Esophagus muscularis mucosa (tissue), 4 donors: ENCODE data around the gene MAP3K4. TPM values are rescaled to one million over a fixed set of nuclear protein-coding genes. Genes with fewer than 3 reads are reported as not detected.

Experiments
- DNase-seq: peaks from one replicate; pipeline ENCODE4 v3.0.0-alpha.2; 2017; ENCODE audit errors: extremely low spot score
- H3K27ac ChIP-seq, 4 donors: fragments of 200-600 bp; sonication (generic); replicated peaks in 1 of 4; 1 replicate in 3 of 4; 2 replicates in 1 of 4; pipeline ENCODE4 v1.5.1; 2016 to 2019; ENCODE audit warnings: mild to moderate bottlenecking in 1 of 4
- H3K27me3 ChIP-seq, 4 donors: fragments of 200-600 bp; sonication (generic); one replicate each; pipeline versions ENCODE4 v1.5.1 to v1.6.0; 2016 to 2019
- H3K36me3 ChIP-seq, 4 donors: fragments of 200-600 bp; sonication (generic); one replicate each; pipeline ENCODE4 v1.5.1; 2016 to 2019
- H3K4me1 ChIP-seq, 4 donors: fragments of 200-600 bp; sonication (generic); one replicate each; pipeline ENCODE4 v1.5.1; 2016 to 2019
- H3K4me3 ChIP-seq, 4 donors: fragments of 200-600 bp; sonication (generic); 1 replicate in 2 of 4; 2 replicates in 2 of 4; pipeline ENCODE4 v1.5.1; 2016 to 2019; ENCODE audit warnings: mild to moderate bottlenecking in 4 of 4, moderate library complexity in 1 of 4
- H3K9me3 ChIP-seq, 4 donors: fragments of 200-600 bp; sonication (generic); 1 replicate in 3 of 4; 2 replicates in 1 of 4; pipeline ENCODE4 v1.5.1; 2016 to 2019
- EP300 ChIP-seq: sonication (generic); formaldehyde crosslinking; IDR thresholded peaks from one replicate; pipeline ENCODE4 v1.6.1; 2017; ENCODE audit warnings: antibody characterized with exemption
- POLR2A ChIP-seq: fragments of 450-650 bp; IDR thresholded peaks from one replicate; pipeline ENCODE4 v1.6.1; 2017; ENCODE audit warnings: antibody characterized with exemption, moderate library complexity, mild to moderate bottlenecking, low read depth
- POLR2AphosphoS5 ChIP-seq, 2 donors: sonication (generic); formaldehyde crosslinking; IDR thresholded peaks; one replicate each; pipeline ENCODE4 v1.6.1; 2017; ENCODE audit warnings: antibody characterized with exemption in 2 of 2
- WGBS: methylation state at CpG from one replicate; pipeline ENCODE4 v1.1.5; 2018; 5-methylcytosine and 5-hydroxymethylcytosine counted together
- intact Hi-C: fragments of 100-400 bp; cut with DNase I; formaldehyde crosslinking; loops from one replicate; pipeline ENCODE4 v1.15.1; 2023
- total RNA-seq, 4 donors: library from RNA; depleted of rRNA; stranded (reverse); fragments of >200 nt; gene quantifications; one replicate each; pipeline versions ENCODE4 v1.1.0 to v1.2.1, GENCODE V29; 2016
- TF ChIP-seq, protein P1 (sequence below), 3 experiments: fragments of 200-600 bp in 2 of 3; fragments of 450-650 bp in 1 of 3; sonication (generic) in 2 of 3; IDR thresholded peaks; one replicate each; pipeline ENCODE4 v1.5.1; 2017 to 2019; ENCODE audit warnings: antibody characterized with exemption in 3 of 3, mild to moderate bottlenecking in 2 of 3, moderate library complexity in 1 of 3

The MAP3K4 gene
- total RNA-seq, 4 donors from 2014 or later: 17.9 to 22.8 (median 21.5) TPM

GRCh38 chr6:160949531-160949930, 42.0 kb upstream of the MAP3K4 start:
- H3K9me3 ChIP-seq: no peaks in the 10 kb centered on the region
- H3K36me3 ChIP-seq: no peaks in the 10 kb centered on the region
- H3K4me3 ChIP-seq: no peak overlapping the region
- intact Hi-C loops: no loop called here
- no peaks in the 10 kb centered on the region for H3K27me3 ChIP-seq
- no peak overlapping the region for H3K27ac ChIP-seq
- H3K4me1 ChIP-seq: peaks cover 4 to 12% (median 9%) of the 10 kb centered on the region in 4 donors
- no peak for TF ChIP-seq POLR2AphosphoS5 (IDR thresholded peaks at IDR 0.05)
- TF ChIP-seq EP300: no peak
- no peak for DNase-seq
- whole genome bisulfite sequencing: 54% methylated on average over 2 of the region's 2 CpGs

- no peak for TF ChIP-seq POLR2AphosphoS5 (IDR thresholded peaks at IDR 0.05)
- no peak for TF ChIP-seq EP300
- TF ChIP-seq POLR2A: no peak
- TF ChIP-seq, protein P1, sequence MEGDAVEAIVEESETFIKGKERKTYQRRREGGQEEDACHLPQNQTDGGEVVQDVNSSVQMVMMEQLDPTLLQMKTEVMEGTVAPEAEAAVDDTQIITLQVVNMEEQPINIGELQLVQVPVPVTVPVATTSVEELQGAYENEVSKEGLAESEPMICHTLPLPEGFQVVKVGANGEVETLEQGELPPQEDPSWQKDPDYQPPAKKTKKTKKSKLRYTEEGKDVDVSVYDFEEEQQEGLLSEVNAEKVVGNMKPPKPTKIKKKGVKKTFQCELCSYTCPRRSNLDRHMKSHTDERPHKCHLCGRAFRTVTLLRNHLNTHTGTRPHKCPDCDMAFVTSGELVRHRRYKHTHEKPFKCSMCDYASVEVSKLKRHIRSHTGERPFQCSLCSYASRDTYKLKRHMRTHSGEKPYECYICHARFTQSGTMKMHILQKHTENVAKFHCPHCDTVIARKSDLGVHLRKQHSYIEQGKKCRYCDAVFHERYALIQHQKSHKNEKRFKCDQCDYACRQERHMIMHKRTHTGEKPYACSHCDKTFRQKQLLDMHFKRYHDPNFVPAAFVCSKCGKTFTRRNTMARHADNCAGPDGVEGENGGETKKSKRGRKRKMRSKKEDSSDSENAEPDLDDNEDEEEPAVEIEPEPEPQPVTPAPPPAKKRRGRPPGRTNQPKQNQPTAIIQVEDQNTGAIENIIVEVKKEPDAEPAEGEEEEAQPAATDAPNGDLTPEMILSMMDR (IDR thresholded peaks at IDR 0.05): no peak
- H3K4me3 ChIP-seq: no peak overlapping the region
- peaks cover 0 to 1% (median 0%) of the 10 kb centered on the region in 4 donors for H3K27me3 ChIP-seq
- H3K36me3 ChIP-seq: no peaks in the 10 kb centered on the region
- intact Hi-C loops: no loop called here
- H3K27ac ChIP-seq: no peak overlapping the region
- DNase-seq: peak; percentile 39
- H3K9me3 ChIP-seq: no peaks in the 10 kb centered on the region
- WGBS: 33% methylated on average over 4 of the region's 4 CpGs
- H3K4me1 ChIP-seq: peaks cover 4 to 12% (median 9%) of the 10 kb centered on the region in 4 donors
Observed at GRCh38 chr6:160950507-160950906, 41.1 kb upstream of the MAP3K4 start.

GRCh38 chr6:160951187-160952030, 40.2 kb upstream of the MAP3K4 start:
- intact Hi-C loops: no loop called here
- Histone ChIP-seq H3K4me1 (peaks cover 4 to 12% (median 9%) of the 10 kb centered on the region in 4 donors), H3K9me3 (no peaks in the 10 kb centered on the region), H3K27me3 (peaks cover 0 to 7% (median 0%) of the 10 kb centered on the region in 4 donors), H3K27ac (no peak overlapping the region), H3K4me3 (no peak overlapping the region), H3K36me3 (no peaks in the 10 kb centered on the region)
- TF ChIP-seq EP300 (no peak), POLR2A (no peak), POLR2AphosphoS5 (IDR thresholded peaks at IDR 0.05) (no peak)
- TF ChIP-seq, protein P1 (IDR thresholded peaks at IDR 0.05): no peak
- peak; percentile 55 for DNase-seq
- WGBS: 91% methylated on average over 13 of the region's 13 CpGs

GRCh38 chr6:160952633-160953281, 38.8 kb upstream of the MAP3K4 start:
- H3K27ac ChIP-seq: no peak overlapping the region
- no peaks in the 10 kb centered on the region for H3K9me3 ChIP-seq
- DNase-seq: no peak
- H3K4me1 ChIP-seq: peaks cover 4 to 12% (median 9%) of the 10 kb centered on the region in 4 donors
- H3K4me3 ChIP-seq: no peak overlapping the region
- H3K27me3 ChIP-seq: peaks cover 0 to 7% (median 0%) of the 10 kb centered on the region in 4 donors
- H3K36me3 ChIP-seq: no peaks in the 10 kb centered on the region
- TF ChIP-seq POLR2AphosphoS5 (IDR thresholded peaks at IDR 0.05) (no peak), EP300 (no peak), POLR2A (no peak)
- TF ChIP-seq, protein P1 (IDR thresholded peaks at IDR 0.05): no peak
- intact Hi-C loops: no loop called here
- WGBS: 76% methylated on average over 11 of the region's 11 CpGs
